HG03575 (cell line): Measurements from ENCODE around the gene TMEM17.

ENCODE experiments used
- ATAC-seq: cut with Tn5 transposase; IDR thresholded peaks from one replicate; pipeline ENCODE4 v1.9.1; 2021; ENCODE audit not compliant: unreplicated experiment, insufficient number of reproducible peaks, low FRiP score; ENCODE audit errors: extremely low read depth

Gene TMEM17

DNA sequence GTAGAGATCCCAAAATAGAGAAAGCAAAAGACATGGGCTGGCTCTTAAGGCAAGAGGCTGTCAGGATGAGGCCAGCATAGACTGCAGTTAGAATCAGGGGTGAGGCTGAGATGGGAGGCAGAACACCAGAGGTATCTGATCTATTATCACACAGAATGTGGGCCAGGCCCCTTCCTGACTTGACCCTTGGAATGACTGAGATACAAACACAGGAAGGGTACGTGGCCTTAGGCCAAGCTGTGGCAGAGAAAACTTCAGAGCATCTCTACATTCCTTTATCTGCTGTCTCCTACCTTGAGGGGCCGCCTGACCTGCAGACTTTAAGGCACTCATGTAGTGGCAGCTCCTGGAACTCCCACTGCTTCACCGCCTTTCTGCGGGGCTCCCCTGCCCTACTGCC, 28.4 kb downstream of the TMEM17 start:
- ATAC-seq, result no peak

DNA sequence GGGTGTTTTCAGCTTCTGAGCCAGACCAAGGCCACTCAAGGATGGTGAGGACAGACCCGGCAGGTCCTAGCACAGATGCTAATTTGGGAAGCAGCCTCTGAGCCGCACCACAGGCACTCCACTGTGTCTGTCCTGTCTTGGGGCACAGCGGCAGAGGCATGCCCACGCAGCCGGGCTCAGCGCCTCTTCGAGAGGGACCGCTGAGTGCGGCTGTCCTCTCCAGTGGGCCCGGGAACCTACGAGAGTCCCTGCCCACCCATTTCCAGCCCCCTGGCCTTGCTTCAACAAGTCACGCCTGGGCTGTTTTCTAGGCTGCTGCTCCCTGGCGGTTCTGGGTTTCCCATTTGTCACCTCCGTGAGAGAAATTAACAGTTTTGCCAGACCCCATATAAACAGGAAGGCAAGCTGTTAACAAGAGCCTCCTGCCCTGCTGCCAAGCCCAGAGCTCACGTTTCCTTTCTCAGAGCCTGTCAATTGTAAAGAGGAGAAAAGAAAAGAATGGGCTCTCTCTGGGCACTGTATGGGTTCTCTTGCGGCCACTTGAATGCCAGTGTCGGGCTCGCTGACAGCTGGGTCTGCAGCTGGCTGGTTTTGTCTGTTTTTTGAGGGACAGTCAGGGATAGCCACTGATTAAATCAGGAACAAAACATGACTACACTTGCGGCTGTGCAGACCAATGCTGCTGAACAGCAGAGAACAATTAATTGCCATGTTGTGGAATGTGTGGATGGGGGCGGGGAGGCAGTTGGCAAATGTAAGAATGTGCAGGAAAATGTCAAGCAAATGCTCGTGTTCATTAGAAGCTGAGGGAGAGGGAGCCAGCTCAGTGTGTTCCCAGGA, 30.6 kb downstream of the TMEM17 start:
- no peak for ATAC-seq

DNA sequence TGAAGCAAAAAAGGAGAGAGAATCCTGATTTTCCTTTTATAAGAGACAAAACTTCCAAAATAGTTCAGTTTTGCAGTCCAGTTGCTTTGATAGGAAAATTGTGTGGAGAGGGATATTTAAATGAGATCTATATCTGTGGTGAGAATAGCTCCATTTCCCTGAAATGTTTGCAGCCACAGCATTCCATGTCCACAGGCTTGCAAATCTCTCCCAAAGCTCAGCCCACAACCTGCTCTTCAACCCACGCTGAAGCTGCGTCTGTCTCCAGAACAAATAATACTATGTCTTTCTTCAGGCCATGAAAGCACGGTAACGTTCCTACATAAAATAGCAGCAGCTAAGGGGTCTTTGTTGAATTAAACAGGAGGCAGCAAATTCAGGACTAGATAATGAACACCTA, 31.8 kb downstream of the TMEM17 start:
- ATAC-seq, result no peak

DNA sequence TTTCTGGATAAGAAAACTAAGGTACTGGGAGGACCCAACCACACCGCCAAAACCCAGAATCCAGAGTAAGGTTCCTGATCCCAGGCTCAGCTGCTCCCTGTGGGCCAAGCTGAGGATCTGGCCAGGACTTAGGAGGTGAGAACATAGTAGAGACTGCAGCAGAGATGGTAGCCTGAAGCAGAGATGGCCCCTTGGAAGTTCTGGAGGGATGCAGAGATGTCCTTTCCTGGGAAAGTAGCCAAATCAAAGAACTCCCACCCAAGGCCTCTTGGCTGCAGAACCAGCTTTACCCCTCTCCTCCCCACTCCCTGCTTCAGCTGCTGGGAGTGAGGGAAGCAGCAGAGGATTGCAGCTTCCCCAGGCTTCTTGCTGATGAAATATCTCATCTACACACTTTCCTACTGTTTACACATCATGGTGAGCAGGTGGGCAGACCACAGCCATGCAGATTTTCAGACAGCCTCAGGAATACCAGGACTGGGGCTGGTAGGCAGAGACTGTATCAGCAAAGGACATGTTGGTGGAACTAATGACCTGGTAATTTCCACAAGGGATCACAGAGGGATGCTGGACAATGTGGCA, 32.7 kb downstream of the TMEM17 start:
- ATAC-seq, result no peak

DNA sequence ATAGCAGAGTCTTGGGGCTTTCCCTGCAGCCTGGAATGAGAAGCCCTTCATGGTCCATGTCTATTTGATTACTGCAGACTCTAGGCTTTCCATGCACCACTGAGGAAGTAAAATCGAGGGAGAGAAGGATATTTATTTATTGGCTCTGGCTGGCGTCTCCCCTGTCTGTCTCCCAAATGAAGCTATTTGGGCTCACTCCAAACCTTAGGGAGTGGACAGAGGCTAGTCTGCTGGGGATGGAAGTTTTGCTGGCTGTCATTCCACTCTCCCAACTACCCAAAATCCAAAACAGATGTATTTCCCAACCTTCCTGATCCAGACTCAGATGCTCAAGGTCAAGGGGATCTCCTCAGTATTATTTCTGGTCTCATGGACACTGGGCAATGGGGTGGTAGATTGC, 33.7 kb downstream of the TMEM17 start:
- ATAC-seq, result no peak

DNA sequence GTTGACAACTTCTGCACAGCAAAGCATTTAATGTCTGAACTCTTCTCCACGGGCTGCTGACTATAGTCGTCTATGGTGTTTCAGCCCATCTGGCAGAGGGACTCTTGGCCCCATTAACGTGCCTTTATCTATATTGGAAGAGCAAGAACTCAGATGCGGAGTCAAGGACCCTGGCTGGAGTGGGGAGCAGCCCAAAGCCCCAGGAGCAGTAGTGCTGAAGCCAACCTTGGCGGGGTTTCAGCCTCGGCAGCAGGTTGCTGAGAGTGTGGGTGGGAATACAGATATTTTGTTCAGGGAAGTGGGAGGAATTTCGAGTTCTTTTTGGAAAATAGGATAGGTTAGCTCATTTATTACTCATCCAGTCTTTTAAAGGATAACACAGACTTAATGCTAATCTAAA, 34.2 kb downstream of the TMEM17 start:
- no peak for ATAC-seq

DNA sequence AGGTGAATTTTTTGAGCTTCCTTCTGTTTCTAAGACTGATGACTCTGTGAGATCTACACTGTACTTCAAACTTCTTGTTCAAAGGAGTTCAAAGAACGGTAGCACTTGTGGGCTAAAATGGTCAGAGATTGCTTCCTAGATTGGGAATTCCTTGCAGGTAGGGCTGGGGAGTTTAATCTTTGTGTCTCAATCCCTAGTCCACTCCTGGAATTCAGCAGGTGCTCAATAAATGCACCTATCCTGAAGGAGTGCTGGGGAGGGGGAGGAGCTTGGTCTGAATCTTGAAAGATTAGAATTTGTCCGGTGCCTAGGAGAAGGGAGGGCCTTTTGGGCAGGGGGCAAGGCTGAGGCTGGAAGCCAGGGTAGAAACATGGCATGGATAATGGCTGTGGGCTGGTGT, 34.6 kb downstream of the TMEM17 start:
- ATAC-seq, result no peak

DNA sequence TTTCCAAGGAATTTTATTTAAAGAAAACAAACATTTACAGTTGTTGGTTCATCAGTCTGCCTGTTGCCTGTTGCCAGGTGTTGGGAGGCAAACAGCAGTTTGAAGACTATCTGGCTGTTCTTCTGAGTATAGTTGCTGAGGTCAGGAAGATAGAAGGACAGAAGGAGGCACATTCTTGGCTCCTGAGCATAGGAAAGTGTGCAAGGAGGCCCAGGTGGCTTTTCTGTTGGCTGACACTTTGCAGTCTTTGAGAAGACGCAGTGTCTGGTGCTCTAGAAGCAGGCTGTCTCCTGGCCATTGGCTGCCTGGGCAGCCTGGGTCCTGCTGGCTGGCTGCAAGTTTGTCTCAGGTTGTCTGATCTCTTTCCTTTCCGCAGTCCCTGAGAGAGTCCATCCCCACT, 36.4 kb downstream of the TMEM17 start:
- ATAC-seq, result no peak

DNA sequence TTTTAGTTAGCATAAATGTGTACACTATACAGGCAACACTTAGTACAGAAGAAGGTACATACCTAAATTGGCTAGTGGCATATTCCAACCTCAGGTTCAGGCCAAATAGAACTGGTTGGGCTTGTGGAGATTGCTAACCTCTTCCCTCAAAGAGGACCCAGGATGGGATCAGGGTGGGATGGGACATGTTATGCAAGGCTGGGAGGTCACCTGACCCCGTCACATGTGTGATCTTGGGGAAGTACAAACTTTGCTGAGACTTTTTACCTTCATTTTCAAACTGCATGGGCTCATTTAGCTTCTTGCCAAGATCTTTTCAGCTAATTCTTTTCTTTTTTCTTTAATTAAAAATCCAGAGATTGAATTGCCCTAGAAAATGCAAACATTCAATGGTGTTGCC, 36.9 kb downstream of the TMEM17 start:
- no peak for ATAC-seq

DNA sequence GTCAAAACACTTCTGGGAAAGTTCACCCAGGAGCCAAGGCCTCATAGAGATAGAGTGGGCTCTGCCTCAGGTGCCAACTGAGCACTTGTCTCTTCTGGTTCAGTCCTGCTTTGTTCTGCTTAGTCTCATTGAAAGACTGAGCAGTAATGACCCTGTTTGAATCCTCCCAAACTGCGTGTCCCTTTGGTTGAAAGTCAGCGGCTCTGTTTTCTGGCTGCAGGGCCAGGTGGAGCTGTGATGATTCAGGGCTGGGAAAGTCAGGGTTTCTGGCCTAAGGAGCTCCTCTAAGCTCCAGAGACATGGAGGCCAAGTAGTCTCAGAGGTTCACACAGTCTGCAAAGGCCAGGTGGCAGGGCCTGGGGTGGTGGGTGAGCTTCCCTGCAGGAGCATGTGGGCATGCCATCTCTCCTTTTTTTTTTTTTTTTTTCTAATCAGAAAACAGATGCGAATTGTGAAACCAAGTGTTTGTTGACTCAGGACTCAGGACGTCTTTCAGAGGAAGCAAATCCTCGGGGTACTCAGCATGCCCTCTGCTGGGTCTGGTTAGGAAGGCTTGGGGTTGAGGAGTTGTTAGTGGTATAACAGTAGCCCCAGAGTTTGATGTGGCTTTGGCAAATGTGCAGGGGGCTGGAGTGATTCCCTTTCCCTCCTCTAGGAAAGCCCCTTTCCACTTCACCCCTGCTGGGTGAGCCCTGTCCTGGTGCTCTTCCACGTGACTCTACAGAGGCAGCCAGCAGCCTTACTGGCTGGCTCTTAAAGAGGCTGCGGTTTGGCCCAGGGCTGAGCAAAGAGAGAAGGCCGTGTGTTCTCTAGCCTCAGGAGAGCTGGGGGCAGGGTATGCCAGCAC, 38.3 kb downstream of the TMEM17 start:
- no peak for ATAC-seq

DNA sequence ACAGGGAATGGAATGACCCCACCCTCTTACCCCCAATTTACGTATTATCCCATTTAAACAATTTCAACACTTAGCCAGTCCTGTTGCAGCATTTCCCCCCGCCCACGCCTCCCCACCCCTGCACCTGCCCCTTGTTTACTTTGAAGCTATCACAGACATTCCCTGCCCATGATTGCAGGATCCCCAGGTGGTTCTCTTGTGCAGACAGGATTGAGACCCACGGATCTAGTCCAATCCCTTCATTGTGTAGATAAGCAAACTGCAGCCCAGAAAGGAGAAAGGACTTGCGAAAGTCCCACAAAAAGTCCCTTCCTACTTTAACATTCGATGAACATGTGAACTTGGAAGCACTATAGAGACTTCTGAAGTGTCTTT, 38.9 kb downstream of the TMEM17 start:
- ATAC-seq, result no peak

DNA sequence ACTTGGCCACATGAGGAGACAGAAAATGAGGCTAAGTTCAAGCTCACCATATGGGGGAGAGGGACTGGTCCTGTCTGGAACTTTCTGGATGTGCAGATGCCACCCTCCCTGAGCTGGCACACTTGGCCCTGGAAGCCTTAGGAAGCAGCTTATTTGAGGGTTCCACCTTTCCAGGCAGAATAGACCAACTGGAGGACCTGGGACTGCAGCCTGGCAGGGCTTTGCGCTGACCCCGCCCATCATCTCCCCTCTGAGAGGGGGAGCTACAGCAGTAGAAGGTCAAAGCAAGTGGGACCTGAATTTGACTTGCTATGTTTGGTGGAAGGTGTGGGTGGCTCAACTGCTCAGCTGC, 39.5 kb downstream of the TMEM17 start:
- ATAC-seq, result no peak

DNA sequence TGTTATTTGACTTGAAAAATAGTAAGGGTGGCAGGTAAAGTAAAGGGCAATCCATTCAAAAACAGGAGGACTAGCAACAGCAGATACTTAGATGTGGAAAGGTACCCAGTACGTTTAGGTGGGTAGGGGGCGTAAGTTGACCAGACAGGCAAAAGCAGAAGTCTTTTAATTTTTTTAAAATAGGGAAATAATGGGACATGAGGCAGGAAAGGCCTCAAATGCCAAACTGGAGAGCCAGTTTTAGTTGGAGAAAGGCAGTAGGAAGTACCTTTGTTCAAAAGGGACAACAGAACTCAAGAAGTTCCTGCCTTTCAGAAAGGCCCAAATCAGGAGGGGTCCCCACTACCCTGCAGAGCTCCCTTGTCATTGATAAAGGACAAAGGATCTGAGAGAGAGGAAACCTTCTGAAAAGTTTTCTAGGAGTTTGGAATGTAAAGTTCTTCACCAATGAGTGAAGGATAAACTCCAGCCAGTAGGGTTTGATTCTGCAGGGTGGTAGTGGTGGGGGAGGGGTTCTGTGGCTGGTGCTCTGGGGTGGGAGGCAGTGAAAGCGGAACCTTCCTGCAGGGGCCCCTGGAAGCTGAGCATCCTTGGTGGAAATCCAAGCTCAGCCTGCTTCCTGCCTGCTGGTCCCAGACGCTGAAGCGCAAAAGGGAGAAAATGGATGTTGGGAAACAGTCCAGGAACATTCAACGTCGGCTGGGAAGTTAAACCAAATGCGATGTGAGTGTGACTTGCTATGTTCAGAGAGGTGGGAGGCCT, 40.1 kb downstream of the TMEM17 start:
- ATAC-seq, result no peak

DNA sequence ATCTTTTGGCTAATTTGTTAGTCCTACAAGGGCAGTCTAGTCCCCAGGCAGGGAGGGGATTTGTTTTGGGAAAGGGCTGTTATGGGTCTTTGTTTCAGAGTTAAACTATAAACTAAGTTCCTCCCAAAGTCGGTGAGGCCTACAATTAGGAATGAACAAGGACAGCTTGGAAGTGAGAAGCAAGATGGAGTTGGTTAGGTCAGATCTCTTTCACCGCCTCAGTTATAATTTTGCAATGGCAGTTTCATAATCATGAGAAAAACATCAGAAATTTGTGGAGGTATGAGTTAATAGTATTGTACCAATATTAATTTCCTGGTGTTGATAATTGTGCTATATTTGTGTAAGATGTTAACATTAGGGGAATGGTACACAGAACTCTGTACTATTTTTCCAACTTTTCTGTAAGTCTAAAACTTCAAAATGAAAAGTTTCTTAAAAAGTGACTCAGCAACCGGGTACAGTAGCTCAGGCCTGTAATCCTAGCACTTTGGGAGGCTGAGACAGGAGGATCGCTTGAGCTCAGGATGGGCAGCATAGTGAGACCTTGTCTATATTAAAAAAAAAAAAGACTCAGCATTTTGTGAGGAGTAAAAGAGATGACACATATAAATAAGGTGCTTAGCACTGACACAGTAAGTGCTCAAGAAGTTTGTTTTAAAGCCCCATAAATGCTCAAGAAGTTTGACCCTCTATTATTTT, 40.8 kb downstream of the TMEM17 start:
- no peak for ATAC-seq

DNA sequence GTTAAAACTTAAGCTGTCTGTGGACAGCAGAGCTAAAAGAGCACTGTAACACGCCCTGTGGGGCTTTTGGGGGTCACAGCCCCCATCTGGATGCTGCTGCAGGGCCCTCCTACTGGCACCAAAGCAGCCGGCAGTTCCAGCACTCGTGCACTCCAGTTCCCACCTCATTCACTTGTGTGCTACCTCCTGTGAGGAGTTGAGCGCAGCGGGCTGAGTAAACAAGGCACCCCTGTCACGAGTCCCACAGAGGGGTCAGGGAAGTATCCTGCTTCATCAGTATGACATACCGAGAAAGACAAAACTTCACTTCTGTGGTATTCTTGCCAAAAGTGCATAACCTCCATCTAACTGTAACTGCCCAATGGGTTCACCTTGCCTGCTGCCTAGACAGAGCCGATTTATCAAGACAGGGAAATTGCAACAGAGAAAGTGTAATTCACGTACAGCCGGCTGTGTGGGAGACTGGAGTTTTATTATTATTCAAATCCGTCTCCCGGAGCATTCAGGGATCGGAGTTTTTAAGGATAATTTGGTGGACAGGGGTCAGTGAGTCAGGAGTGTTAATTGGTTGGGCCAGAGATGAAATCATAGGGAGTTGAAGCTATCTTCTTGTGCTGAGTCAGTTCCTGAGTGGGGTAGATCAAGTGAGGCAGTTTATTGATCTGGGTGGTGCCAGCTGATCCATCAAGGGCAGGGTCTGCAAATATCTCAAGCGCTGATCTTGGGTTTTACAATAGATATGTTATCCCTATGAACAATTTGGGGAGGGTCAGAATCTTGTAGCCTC, 41.6 kb downstream of the TMEM17 start:
- no peak for ATAC-seq

DNA sequence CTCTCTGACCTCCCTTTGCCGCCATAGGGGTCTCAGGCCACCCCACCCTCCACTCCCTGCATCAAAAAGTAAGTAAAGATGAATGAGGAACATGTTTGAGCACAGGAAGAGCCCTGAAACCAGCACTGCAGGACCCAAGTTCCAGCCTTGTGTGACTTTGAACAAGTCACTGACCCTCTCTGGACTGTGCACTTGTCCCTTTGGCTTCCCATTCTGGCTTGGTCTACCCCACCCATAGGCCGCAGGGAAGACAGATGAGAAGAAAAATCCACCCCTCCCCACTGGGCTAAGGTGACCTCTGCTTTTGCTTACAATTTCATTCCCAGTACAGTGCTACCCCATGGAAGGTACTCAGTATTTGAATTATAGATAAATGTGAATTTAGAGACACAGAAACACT, 43.8 kb downstream of the TMEM17 start:
- ATAC-seq, result no peak

DNA sequence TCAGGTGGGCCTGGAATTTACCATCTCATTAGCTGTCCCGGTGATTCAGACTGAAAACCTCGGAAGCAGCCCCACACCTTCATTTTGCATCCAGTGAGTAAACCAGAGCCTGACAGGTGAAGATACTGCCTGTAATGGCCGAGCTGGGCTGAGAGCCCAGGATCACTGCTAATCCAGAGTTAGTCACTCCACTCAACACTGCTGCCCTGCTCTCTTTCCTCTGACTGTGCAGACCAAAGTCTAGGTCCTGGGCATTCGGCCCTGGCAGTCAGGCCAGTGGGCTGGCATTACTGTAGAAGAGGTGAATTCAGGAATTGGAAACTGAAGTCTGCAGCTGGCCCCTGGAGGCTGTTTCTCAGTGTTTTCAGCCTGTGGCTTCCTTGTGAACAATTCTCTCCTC, 44.3 kb downstream of the TMEM17 start:
- no peak for ATAC-seq

DNA sequence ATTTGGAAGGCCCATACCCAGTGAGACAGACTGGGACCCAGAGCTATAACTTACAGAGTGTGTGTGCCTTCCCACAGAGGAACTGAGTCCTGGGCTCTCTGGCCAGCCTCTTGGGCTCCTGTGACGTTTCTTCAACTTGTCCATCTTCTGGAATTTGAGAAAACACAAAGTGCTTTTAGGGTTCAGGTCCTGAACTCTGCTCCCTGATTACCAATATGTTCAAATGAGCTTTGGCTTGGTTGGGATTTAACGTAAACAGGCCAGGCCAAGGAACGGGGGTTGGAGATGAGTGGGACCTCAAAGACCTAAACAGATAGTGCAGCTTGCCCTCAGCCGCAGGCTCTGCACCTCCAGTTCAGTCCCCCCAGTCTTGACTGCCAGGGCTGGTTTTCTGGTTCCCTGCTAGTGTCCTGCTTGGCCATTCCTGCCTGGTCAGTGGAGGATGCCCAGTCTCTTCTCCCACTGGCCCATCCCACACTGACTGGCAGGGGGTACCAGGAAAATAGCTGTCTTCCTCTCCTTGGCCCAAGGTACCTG, 44.9 kb downstream of the TMEM17 start:
- ATAC-seq, result no peak
